ENCODE data around the gene PANX2.
"Not testable (repeated sequence)": the region's sequence is repeated elsewhere in the genome, so short reads cannot be mapped to it uniquely, and the experiment has no call there.

PANX2 gene

GRCh38 chr22:50199251-50199721, 28.8 kb downstream of the PANX2 start:
- peak in 1 of 14 donors; percentile 89 for DNase-seq

- DNase-seq, result no peak
These were observed 29.4 kb downstream of the PANX2 start for GRCh38 chr22:50199829-50200460.

- DNase-seq, result peak; percentile 33 to 95 (median 88)
These were observed 30.1 kb downstream of the PANX2 start, which contains the start of gene SELENOO for GRCh38 chr22:50200461-50201190. SELENOO (plus strand) TSS chr22:50201011; CDS start chr22:50201037, 26 bp downstream.

GRCh38 chr22:50201191-50202129, 30.9 kb downstream of the PANX2 start:
- peak in 1 of 14 donors; percentile 73 for DNase-seq

GRCh38 chr22:50202130-50202666, 31.7 kb downstream of the PANX2 start:
- no peak for DNase-seq

- DNase-seq, result no peak
These were observed 32.8 kb downstream of the PANX2 start for GRCh38 chr22:50203288-50203687.

- DNase-seq, result no peak
These were observed 34.0 kb downstream of the PANX2 start for GRCh38 chr22:50204571-50204970.

- not testable (repeated sequence) for DNase-seq
These were observed 34.5 kb downstream of the PANX2 start for GRCh38 chr22:50204998-50205397.

- no peak for DNase-seq
These were observed 35.4 kb downstream of the PANX2 start for GRCh38 chr22:50205781-50206569.

- DNase-seq, result peak in 6 of 14 donors; percentile 3 to 70 (median 42)
These were observed 36.1 kb downstream of the PANX2 start for GRCh38 chr22:50206599-50206998.

GRCh38 chr22:50207383-50208140, 37.0 kb downstream of the PANX2 start:
- no peak for DNase-seq

GRCh38 chr22:50208430-50208938, 38.0 kb downstream of the PANX2 start:
- no peak for DNase-seq

GRCh38 chr22:50208939-50209892, 38.7 kb downstream of the PANX2 start:
- DNase-seq, result no peak

- peak in 6 of 14 donors; percentile 7 to 68 (median 19) for DNase-seq
These were observed 39.4 kb downstream of the PANX2 start for GRCh38 chr22:50209893-50210292.

- no peak for DNase-seq
These were observed 40.0 kb downstream of the PANX2 start for GRCh38 chr22:50210378-50211139.

GRCh38 chr22:50211147-50211546, 40.6 kb downstream of the PANX2 start:
- DNase-seq, result no peak

- DNase-seq, result no peak
These were observed 42.7 kb downstream of the PANX2 start for GRCh38 chr22:50213263-50213662.

- DNase-seq, result no peak
These were observed 44.9 kb downstream of the PANX2 start for GRCh38 chr22:50215297-50216054.
